ENCODE results near the gene SGK2.

DNA sequence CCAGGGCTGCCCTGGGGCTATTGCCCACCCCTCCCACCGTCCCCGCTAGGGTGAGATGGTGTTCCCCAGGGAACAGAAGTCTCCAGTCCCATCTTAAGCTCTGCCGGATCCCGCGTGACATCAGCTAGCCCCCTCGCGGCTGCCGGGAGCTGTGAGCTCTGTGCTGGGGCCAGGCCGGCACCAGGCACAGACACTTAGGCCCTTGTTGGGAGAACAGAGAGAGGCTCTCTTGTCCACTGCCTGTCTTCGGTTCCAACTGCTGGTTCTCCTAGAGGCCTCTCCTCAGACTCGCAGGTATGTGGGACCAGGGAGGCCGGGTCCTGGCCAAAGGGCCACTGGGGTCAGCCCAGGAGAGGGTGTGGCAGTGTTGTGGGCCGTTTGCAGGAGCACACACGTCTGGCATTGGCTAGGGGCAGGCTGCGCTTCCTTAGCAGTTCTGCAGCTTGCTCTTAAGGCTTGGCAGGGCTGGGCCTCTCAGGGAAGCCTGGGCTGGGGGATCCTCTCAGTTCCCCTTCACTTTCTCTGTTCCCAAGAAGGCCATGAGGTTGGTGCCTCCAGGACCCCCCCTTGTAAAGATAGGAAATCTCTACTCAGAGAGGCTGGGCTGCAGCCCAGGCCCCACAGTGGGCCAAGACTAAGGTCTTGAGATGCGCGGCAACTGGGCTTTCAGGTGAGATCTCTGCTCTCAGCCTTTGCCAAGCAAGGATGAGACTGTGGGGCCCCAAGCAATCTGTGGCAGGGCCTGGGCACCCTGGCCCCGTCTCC lies 6.3 kb downstream of the SGK2 start:
- TF ChIP-seq, protein P1, sequence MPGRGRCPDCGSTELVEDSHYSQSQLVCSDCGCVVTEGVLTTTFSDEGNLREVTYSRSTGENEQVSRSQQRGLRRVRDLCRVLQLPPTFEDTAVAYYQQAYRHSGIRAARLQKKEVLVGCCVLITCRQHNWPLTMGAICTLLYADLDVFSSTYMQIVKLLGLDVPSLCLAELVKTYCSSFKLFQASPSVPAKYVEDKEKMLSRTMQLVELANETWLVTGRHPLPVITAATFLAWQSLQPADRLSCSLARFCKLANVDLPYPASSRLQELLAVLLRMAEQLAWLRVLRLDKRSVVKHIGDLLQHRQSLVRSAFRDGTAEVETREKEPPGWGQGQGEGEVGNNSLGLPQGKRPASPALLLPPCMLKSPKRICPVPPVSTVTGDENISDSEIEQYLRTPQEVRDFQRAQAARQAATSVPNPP (CRISPR knock-in tag; IDR thresholded peaks at IDR 0.05), result no peak
- TF ChIP-seq POLR2A (IDR thresholded peaks at IDR 0.05; ENCODE audit: insufficient read depth in 1 of 2, low read depth in 2 of 2, low read length in 2 of 2) (no peak), ZNF546 (CRISPR knock-in tag; conservative IDR thresholded peaks at IDR 0.05) (no peak), MED13 (CRISPR knock-in tag; IDR thresholded peaks at IDR 0.05) (no peak), SRF (IDR thresholded peaks at IDR 0.05; ENCODE audit: low read depth, low read length) (no peak)
- TF ChIP-seq, protein P2, sequence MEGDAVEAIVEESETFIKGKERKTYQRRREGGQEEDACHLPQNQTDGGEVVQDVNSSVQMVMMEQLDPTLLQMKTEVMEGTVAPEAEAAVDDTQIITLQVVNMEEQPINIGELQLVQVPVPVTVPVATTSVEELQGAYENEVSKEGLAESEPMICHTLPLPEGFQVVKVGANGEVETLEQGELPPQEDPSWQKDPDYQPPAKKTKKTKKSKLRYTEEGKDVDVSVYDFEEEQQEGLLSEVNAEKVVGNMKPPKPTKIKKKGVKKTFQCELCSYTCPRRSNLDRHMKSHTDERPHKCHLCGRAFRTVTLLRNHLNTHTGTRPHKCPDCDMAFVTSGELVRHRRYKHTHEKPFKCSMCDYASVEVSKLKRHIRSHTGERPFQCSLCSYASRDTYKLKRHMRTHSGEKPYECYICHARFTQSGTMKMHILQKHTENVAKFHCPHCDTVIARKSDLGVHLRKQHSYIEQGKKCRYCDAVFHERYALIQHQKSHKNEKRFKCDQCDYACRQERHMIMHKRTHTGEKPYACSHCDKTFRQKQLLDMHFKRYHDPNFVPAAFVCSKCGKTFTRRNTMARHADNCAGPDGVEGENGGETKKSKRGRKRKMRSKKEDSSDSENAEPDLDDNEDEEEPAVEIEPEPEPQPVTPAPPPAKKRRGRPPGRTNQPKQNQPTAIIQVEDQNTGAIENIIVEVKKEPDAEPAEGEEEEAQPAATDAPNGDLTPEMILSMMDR (CRISPR knock-in tag; IDR thresholded peaks at IDR 0.05), result no peak

Data from HepG2 (cell line).